Coronary artery (tissue), 2 donors: ENCODE data around the gene OR3A3.
"Not testable (repeated sequence)": the region's sequence is repeated elsewhere in the genome, so short reads cannot be mapped to it uniquely, and the experiment has no call there.

Source experiments
- DNase-seq: peaks from one replicate; pipeline ENCODE4 v3.0.0-alpha.2; 2017; ENCODE audit warnings: low spot score
- H3K27ac ChIP-seq, 2 donors: fragments of 200-600 bp; sonication (generic); one replicate each; pipeline ENCODE4 v1.5.1; 2016 to 2019
- H3K4me3 ChIP-seq: fragments of 200-600 bp; sonication (generic); 2 replicates; pipeline ENCODE4 v1.5.1; 2016; ENCODE audit warnings: mild to moderate bottlenecking, moderate library complexity
- TF ChIP-seq, protein P1 (sequence below): fragments of 200-600 bp; sonication (generic); IDR thresholded peaks from one replicate; pipeline ENCODE4 v1.5.1; 2019; ENCODE audit warnings: antibody characterized with exemption

OR3A3 gene

DNA sequence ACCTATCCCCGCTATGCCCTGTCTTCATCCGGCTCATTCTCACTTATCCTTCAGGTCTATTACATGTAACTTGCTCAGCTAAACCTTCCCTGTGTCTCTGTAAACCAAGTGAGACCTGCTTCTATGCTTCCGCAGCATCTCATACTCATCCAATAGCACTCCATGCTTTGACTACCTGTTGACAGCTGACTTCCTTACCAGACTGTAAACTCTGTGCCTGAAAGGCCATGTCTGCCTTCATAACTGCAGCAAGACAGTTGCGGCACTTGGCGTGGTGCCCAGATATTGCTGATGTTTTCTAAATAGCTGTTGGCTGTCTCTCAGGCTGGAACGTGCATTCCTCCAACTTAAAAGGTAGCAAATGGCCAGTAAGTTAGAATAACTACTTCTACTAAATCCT lies 11.1 kb upstream of the OR3A3 start:
- H3K27ac ChIP-seq = no peak overlapping the region
- TF ChIP-seq, protein P1, sequence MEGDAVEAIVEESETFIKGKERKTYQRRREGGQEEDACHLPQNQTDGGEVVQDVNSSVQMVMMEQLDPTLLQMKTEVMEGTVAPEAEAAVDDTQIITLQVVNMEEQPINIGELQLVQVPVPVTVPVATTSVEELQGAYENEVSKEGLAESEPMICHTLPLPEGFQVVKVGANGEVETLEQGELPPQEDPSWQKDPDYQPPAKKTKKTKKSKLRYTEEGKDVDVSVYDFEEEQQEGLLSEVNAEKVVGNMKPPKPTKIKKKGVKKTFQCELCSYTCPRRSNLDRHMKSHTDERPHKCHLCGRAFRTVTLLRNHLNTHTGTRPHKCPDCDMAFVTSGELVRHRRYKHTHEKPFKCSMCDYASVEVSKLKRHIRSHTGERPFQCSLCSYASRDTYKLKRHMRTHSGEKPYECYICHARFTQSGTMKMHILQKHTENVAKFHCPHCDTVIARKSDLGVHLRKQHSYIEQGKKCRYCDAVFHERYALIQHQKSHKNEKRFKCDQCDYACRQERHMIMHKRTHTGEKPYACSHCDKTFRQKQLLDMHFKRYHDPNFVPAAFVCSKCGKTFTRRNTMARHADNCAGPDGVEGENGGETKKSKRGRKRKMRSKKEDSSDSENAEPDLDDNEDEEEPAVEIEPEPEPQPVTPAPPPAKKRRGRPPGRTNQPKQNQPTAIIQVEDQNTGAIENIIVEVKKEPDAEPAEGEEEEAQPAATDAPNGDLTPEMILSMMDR = no peak
- H3K4me3 ChIP-seq = no peak overlapping the region
- no peak for DNase-seq

DNA sequence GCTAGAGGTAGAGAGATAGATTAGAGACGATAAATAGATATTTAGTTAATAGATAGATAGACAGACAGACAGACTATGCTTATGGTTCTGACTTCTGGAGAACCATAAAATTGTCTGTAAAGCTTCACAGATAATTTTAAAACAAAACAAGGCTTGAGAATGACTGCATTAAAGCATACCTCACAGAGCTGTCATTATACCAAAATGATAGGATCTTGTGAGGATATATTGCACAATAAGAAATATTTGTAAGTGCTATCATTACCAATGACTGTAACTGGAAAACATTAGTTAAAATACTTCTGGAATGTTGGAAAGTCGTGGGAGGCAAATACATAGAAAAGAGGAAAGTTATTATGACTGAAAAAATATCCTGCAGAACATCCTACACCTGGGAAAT lies 9.4 kb upstream of the OR3A3 start:
- no peak for DNase-seq
- H3K27ac ChIP-seq = no peak overlapping the region
- TF ChIP-seq, protein P1 = no peak
- H3K4me3 ChIP-seq = no peak overlapping the region

- DNase-seq, H3K27ac ChIP-seq, H3K4me3 ChIP-seq: not testable (repeated sequence)
Measured at GRCh38 chr17:3403856-3404255, 7.3 kb upstream of the OR3A3 start.

DNA sequence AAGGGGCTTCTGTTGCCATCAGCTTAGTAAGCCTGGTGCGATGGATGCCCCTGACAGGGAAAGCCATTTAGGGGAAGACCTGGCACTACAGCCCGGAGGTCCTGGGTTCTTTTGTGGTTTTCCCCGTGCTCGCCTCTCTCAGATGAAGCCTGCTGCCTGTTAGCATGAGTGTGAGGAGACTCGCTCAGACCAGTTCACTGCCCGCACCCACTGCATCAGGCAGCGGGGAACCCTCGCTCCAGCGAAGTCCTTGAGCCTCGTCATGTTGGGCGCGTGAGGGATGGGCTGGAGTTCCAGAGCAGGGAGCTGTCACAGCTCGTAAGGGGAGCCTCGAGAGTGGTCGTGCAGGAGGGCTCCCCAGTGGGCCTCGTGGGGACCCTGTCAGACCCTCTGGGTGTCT lies 1.0 kb downstream of the OR3A3 start:
- H3K27ac ChIP-seq, DNase-seq, H3K4me3 ChIP-seq: not testable (repeated sequence)

DNA sequence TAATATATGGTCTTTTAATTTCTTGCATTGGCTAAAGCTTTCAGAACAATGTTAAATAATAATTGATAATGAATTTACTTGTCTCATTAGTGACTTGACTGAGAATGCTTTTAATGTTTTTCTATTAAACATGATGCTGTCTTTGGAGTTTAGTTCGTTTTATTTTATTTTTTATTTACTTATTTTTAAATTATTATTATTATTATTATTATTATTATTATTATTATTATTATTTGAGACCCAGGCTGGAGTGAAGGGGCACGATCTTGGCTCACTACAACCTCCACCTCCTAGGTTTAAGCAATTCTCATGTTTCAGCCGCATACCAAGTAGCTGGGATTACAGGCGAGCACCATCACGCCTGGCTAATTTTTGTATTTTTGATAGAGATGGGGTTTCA lies 4.4 kb downstream of the OR3A3 start:
- TF ChIP-seq, protein P1 = no peak
- no peak for DNase-seq
- H3K4me3 ChIP-seq = no peak overlapping the region
- H3K27ac ChIP-seq = no peak overlapping the region

GRCh38 chr17:3418222-3418621 lies 7.1 kb downstream of the OR3A3 start:
- H3K4me3 ChIP-seq = no peak overlapping the region
- no peak overlapping the region for H3K27ac ChIP-seq
- no peak for DNase-seq
- TF ChIP-seq, protein P1 = no peak

- DNase-seq, H3K4me3 ChIP-seq, H3K27ac ChIP-seq: not testable (repeated sequence)
Measured at GRCh38 chr17:3433215-3433614, 22.0 kb downstream of the OR3A3 start.

- DNase-seq = no peak
- TF ChIP-seq, protein P1 = no peak
- Histone ChIP-seq H3K27ac (no peak within 1 kb of the TSS), H3K4me3 (no peak within 1 kb of the TSS)
Measured at GRCh38 chr17:3433741-3434140, 22.6 kb downstream of the OR3A3 start, which contains the start of gene OR1E2. Gene OR1E2 (minus strand): TSS chr17:3433841. CDS start chr17:3433841, 0 bp downstream.

- no peak for DNase-seq
- no peak overlapping the region for H3K27ac ChIP-seq
- no peak overlapping the region for H3K4me3 ChIP-seq
- TF ChIP-seq, protein P1 = no peak
Measured at GRCh38 chr17:3438368-3438767, 27.2 kb downstream of the OR3A3 start.
